BJ (cell line): Measurements from ENCODE around the gene TRIM2. TPM values are rescaled to one million over a fixed set of nuclear protein-coding genes. Genes with fewer than 3 reads are reported as not detected.

ENCODE experiments used
- CTCF ChIA-PET: fragments of 350-600 bp; formaldehyde crosslinking; extraction: SDS; loops from one replicate; lab custom pipeline; 2021; ENCODE audit warnings: antibody characterized with exemption, inconsistent platforms; lab: Yijun Ruan, JAX
- POLR2A ChIA-PET: fragments of 300-600 bp; sonication (Branson Sonifier 250); formaldehyde crosslinking; extraction: SDS; loops from one replicate; lab custom pipeline; 2021; ENCODE audit warnings: antibody characterized with exemption; lab: Charles Lee
- DNase-seq: peaks from one replicate; pipeline ENCODE4 v3.0.0-alpha.2; 2011; ENCODE audit warnings: low read depth
- H3K27me3 ChIP-seq: 2 replicates; pipeline ENCODE4 v1.6.0; 2011; ENCODE audit warnings: low read length; ENCODE audit not compliant: control insufficient read depth, insufficient read depth
- H3K36me3 ChIP-seq: 2 replicates; pipeline ENCODE4 v1.5.1; 2011; ENCODE audit warnings: low read length; ENCODE audit not compliant: control insufficient read depth, insufficient read depth
- H3K4me3 ChIP-seq: 2 replicates; pipeline ENCODE4 v1.5.1; 2011; ENCODE audit warnings: low read depth, mild to moderate bottlenecking, control low read depth, low read length
- CTCF ChIP-seq: IDR thresholded peaks from 2 replicates; pipeline ENCODE4 v1.5.1; 2011; ENCODE audit warnings: low read depth, mild to moderate bottlenecking, control low read depth, inconsistent platforms, low read length, moderate library complexity; ENCODE audit not compliant: insufficient read depth
- polyA plus RNA-seq: library from polyadenylated mRNA; depleted of rRNA; stranded (reverse); fragments of >200 nt; gene quantifications from 2 replicates; pipeline ENCODE4 v1.2.3, GENCODE V29; 2011; rRNA removed
- small RNA-seq: library from RNA; depleted of rRNA; stranded (forward); fragments of <200 nt; gene quantifications from one replicate; pipeline ENCODE3, GENCODE V24; 2012; ENCODE audit warnings: low replicate concordance, low read depth; ENCODE audit not compliant: insufficient read length

The TRIM2 gene
- polyA plus RNA-seq, 1 experiment: 34.1 TPM

- POLR2A ChIA-PET: interaction anchor here (0.6 kb wide), 1 partner anchor 50 kb away, joined by 8 read pairs; no protein-coding TSS in a partner anchor
- H3K4me3 ChIP-seq: no peak overlapping the region
- no peak for TF ChIP-seq CTCF
- no peak for DNase-seq
- CTCF ChIA-PET: interaction anchor here (0.6 to 1.5 kb wide), 5 partner anchors 10 to 152 kb away, joined by 3 to 6 read pairs (median 4); no protein-coding TSS in a partner anchor
- H3K36me3 ChIP-seq: no peaks in the 10 kb centered on the region
- H3K27me3 ChIP-seq: no peaks in the 10 kb centered on the region
Measured at GRCh38 chr4:153375303-153375702, 171.1 kb downstream of the TRIM2 start.

GRCh38 chr4:153383131-153383530 is 178.9 kb downstream of the TRIM2 start:
- Histone ChIP-seq H3K36me3 (no peaks in the 10 kb centered on the region), H3K4me3 (no peak overlapping the region), H3K27me3 (no peaks in the 10 kb centered on the region)
- TF ChIP-seq CTCF: no peak
- POLR2A ChIA-PET: no interaction called here
- CTCF ChIA-PET: no interaction called here
- DNase-seq: no peak

GRCh38 chr4:153384160-153384559 is 179.9 kb downstream of the TRIM2 start:
- no peaks in the 10 kb centered on the region for H3K36me3 ChIP-seq
- no peak overlapping the region for H3K4me3 ChIP-seq
- no peaks in the 10 kb centered on the region for H3K27me3 ChIP-seq
- TF ChIP-seq CTCF: no peak
- POLR2A ChIA-PET: no interaction called here
- DNase-seq: no peak
- CTCF ChIA-PET: interaction anchor here (1.3 kb wide), 1 partner anchor 12 kb away, joined by 3 read pairs; no protein-coding TSS in a partner anchor

- Histone ChIP-seq H3K27me3 (no peaks in the 10 kb centered on the region), H3K36me3 (no peaks in the 10 kb centered on the region), H3K4me3 (no peak overlapping the region)
- no peak for DNase-seq
- no peak for TF ChIP-seq CTCF
- CTCF ChIA-PET: interaction anchor here (1.2 kb wide), 1 partner anchor 10 kb away, joined by 6 read pairs; no protein-coding TSS in a partner anchor
- POLR2A ChIA-PET: no interaction called here
Measured at GRCh38 chr4:153385784-153386183, 181.5 kb downstream of the TRIM2 start.

GRCh38 chr4:153387981-153388380 is 183.7 kb downstream of the TRIM2 start:
- Histone ChIP-seq H3K36me3 (no peaks in the 10 kb centered on the region), H3K4me3 (no peak overlapping the region), H3K27me3 (no peaks in the 10 kb centered on the region)
- DNase-seq: no peak
- ChIA-PET POLR2A (no interaction called here), CTCF (interaction anchor here (0.6 to 1.7 kb wide), 2 partner anchors 10 to 12 kb away, joined by 3 to 4 read pairs; no protein-coding TSS in a partner anchor)
- no peak for TF ChIP-seq CTCF

Small RNAs within 50 kb of the gene (small RNA-seq; reads per million reads assigned to genes)
- gene RF00019 (not detected), gene RN7SL419P (not detected), gene RNU6-1196P (not detected)

Other genes with a start within 250 kb of the TRIM2 start
- gene MND1, start 140.2 kb downstream of the TRIM2 start, polyA plus RNA-seq: 0.44 and 2.2 TPM in 2 replicates